ENCODE results near the gene KIF3A.

DNA sequence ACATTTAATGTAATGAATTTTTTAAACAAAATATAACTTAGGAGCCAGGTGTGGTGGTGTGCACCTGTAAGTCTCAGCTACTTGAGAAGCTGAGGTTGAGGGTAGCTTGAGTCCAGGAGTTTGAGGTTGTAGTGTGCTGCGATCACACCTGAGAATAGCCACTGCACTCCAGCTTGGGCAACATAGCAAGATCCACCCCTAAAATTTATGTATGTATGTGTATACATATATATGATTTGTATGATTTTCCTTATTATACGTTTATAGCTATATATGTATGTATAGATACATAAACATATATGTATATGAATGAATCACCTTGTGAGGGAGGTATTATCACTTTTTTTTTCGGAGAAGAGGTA, 9.2 kb upstream of the KIF3A start:
- TF ChIP-seq, protein P1, sequence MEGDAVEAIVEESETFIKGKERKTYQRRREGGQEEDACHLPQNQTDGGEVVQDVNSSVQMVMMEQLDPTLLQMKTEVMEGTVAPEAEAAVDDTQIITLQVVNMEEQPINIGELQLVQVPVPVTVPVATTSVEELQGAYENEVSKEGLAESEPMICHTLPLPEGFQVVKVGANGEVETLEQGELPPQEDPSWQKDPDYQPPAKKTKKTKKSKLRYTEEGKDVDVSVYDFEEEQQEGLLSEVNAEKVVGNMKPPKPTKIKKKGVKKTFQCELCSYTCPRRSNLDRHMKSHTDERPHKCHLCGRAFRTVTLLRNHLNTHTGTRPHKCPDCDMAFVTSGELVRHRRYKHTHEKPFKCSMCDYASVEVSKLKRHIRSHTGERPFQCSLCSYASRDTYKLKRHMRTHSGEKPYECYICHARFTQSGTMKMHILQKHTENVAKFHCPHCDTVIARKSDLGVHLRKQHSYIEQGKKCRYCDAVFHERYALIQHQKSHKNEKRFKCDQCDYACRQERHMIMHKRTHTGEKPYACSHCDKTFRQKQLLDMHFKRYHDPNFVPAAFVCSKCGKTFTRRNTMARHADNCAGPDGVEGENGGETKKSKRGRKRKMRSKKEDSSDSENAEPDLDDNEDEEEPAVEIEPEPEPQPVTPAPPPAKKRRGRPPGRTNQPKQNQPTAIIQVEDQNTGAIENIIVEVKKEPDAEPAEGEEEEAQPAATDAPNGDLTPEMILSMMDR (IDR thresholded peaks at IDR 0.05) = peak in 1 of 6 experiments; percentile 13
- TF ChIP-seq POLR2A (IDR thresholded peaks at IDR 0.05) = no peak

All from Peyer's patch (tissue), 4 donors.